Mesodermal cell (in vitro differentiated cells): Measurements from ENCODE around the gene HSD17B14.

Experiments used
- H3K27ac ChIP-seq: 2 replicates; pipeline ENCODE4 v1.7.0; 2013; ENCODE audit warnings: mild to moderate bottlenecking, low read depth, low read length, moderate library complexity; ENCODE audit not compliant: severe bottlenecking
- H3K36me3 ChIP-seq: 2 replicates; pipeline ENCODE4 v1.7.1; 2013; ENCODE audit warnings: mild to moderate bottlenecking, low read length, moderate library complexity; ENCODE audit not compliant: control insufficient read depth, insufficient read depth
- H3K4me1 ChIP-seq: one replicate; pipeline ENCODE4 v1.7.1; 2013; ENCODE audit warnings: mild to moderate bottlenecking, low read length; ENCODE audit not compliant: insufficient read depth, control insufficient read depth, poor library complexity, severe bottlenecking
- H3K4me3 ChIP-seq: 2 replicates; pipeline ENCODE4 v1.7.0; 2013; ENCODE audit warnings: low read length, control low read depth, mild to moderate bottlenecking; ENCODE audit not compliant: insufficient read depth, poor library complexity, severe bottlenecking; ENCODE audit errors: extremely low read depth
- H3K9me3 ChIP-seq: 2 replicates; pipeline ENCODE4 v1.7.1; 2013; ENCODE audit warnings: mild to moderate bottlenecking, low read length, moderate library complexity; ENCODE audit not compliant: control insufficient read depth
- WGBS, 2 experiments: methylation state at CpG; one replicate each; pipeline ENCODE4 v1.1.5; 2013; ENCODE audit warnings: missing lambda C conversion rate in 2 of 2; ENCODE audit not compliant: insufficient coverage in 2 of 2; 5-methylcytosine and 5-hydroxymethylcytosine counted together

The HSD17B14 gene

DNA sequence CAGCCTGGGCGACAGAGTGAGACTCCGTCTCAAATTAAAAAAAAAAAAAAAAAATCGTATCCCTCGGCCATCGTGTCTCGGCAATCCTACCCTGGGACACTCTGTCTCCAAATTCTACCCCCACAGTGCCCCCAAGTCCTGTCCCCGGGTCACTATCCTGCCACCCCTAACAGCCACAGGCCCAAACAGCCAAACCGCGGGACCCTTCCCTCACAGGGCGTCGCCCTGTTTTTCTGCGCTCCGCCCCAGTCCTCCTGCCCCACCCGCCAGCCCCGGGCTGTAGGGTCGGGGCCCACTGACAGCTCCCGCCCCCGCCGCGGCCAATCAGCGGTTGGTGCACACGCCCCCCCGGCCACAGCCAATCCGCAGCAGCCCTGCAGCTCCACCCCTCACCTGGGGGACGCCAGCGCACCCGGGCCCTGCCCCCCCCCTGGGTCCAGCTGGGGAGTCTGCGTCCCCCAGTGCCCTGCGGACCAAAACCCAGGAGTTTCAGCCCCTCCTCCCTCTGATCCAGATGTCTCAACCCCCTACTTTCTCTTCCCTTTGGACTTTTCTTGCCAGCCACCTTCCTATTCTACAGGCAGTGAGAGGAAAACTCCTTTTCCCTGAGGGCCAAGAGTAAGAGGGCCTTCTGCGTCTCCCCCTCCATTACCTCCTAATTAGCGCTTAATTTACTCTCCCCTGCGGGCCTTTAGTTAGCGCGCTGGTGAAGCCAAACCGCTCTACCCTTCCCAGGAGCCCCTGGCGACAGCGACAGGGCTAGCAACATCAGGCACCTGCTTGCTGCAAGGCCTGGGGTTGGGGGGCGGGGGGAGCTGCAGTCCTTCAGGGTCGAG is 24.0 kb downstream of the HSD17B14 start:
- Histone ChIP-seq H3K4me1 (peaks cover 5% of the 10 kb centered on the region), H3K4me3 (peak overlapping the region; percentile 48), H3K9me3 (no peaks in the 10 kb centered on the region), H3K27ac (peak overlapping the region; percentile 45), H3K36me3 (no peaks in the 10 kb centered on the region)
- WGBS, 2 experiments, result 2 to 6% methylated on average over 19 to 23 of the region's 39 CpGs

DNA sequence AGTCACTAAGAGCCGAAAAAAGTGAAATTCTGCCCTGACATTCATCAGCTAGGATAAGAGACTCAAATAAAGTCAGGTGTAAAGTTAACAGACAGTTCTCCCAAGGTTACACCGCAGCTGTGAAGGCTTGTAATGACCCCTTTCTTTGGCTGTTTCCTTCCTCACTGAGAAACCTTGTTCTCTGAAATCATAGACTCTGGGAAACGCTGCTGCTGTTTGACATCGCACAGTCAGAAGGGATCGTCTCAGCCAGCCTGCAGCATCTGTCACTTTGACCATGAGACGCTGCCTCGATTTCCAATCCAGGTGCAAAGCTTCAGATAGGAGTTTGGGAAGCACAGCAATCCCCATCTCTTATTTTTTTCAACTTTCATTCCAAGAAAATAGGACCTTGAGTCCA is 26.1 kb downstream of the HSD17B14 start:
- no peak overlapping the region for H3K27ac ChIP-seq
- WGBS, 2 experiments, result 57 to 70% methylated on average over 7 of the region's 7 CpGs

DNA sequence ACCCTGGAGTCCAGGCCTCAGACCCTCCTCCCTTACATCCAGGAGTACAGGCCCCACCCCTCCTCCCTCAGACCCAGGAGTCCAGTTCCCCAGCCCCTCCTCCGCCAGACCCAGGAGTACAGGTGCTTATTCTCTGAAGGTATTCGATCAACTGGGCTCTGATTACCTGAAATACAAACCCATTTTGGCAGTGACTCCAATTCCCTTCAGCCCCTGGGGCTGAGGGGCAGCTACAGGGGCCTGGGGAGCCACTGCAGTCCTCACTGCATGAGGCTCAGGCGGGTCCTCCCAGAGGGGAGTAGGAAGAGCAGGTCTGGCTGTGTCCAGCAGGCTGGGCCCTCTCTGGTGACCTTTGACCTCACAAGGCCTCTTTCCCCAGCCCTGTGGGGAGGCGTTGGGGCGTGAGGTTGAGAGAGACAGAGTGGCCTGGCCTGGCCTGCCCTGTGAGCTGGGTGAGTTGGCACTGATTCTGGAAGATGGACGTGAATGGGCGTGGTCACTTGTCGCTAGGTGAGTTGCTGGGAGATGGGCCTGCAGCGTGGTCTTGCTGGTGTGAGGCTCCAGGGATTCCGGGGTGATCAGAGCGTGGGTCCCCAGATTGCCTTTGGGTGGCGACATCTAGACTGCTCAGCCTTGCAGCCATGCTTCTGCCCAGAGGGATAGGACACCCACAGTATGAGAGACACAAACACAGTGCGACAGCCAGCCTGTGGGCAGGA is 28.5 kb downstream of the HSD17B14 start:
- Histone ChIP-seq H3K4me1 (peaks cover 9% of the 10 kb centered on the region), H3K9me3 (no peaks in the 10 kb centered on the region), H3K27ac (no peak overlapping the region), H3K4me3 (no peak overlapping the region), H3K36me3 (peaks cover 5% of the 10 kb centered on the region)
- WGBS, 2 experiments, result 91 to 94% methylated on average over 11 to 12 of the region's 13 CpGs

More for the DNA sequence above, 26.1 kb downstream of the HSD17B14 start:
- peak overlapping the region; percentile 48 for H3K4me3 ChIP-seq
- H3K36me3 ChIP-seq, result peaks cover 5% of the 10 kb centered on the region
- no peaks in the 10 kb centered on the region for H3K9me3 ChIP-seq
- peaks cover 9% of the 10 kb centered on the region for H3K4me1 ChIP-seq

DNA sequence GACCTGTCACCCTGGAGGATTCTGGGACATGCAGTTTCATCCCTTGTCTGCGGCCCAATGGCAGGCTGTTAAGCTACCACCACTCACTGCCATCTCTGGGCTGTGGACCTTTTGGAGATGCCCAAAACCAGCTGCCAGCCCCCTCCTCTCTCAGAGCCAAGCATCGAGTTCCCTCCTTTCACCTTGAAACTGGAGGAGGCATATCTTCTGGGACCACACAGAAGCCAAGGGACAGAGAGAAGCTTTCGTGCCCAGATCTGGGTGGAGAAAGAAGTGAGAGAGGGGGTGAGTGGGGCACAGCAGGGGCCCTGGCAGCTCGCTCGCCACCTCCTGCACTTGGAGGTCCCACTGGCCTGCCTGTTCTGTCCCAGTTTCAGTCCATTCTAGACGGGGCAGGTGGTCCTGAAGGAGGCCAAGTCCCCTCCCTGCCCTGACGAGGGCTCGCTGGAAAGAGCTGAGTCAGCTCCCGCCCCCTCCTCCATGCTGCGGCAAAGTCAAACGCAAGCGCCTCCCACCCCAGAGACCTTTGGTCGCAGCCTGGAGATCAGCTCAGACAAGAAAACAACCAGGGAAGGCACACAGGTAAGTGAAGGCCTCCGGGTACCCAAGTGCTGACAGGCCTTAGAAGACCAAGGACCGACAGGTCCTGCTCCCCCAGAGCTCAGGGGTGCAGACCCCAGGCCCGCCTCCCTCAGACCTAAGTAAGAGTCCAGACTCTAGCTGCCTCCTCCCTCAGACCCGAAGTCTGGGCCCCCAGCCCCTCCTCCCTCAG is 29.3 kb downstream of the HSD17B14 start:
- WGBS, 2 experiments, result 56 to 60% methylated on average over 13 to 16 of the region's 17 CpGs
- H3K4me3 ChIP-seq, result no peak overlapping the region
- no peak overlapping the region for H3K27ac ChIP-seq
- H3K9me3 ChIP-seq, result no peaks in the 10 kb centered on the region
- peaks cover 9% of the 10 kb centered on the region for H3K4me1 ChIP-seq
- H3K36me3 ChIP-seq, result peaks cover 5% of the 10 kb centered on the region

DNA sequence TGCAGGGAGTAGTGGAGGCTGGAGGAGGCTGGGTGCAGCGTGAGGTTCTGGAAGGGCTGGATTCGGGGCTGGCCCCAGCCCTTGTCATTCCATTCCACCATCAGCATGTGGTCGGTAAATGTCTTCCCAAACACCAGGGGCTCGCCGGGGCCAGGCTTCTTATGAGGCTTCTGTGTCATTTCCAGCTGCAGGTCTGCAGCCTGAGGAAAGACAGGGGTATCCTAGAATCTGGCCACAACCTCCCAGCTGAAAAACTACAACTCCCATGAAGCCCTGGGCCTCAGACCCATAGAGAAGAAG is 29.8 kb downstream of the HSD17B14 start:
- Histone ChIP-seq H3K9me3 (no peaks in the 10 kb centered on the region), H3K36me3 (peaks cover 5% of the 10 kb centered on the region), H3K4me3 (no peak overlapping the region), H3K4me1 (peaks cover 9% of the 10 kb centered on the region), H3K27ac (no peak overlapping the region)
- 50 to 100% methylated on average over 1 to 5 of the region's 5 CpGs for WGBS, 2 experiments

DNA sequence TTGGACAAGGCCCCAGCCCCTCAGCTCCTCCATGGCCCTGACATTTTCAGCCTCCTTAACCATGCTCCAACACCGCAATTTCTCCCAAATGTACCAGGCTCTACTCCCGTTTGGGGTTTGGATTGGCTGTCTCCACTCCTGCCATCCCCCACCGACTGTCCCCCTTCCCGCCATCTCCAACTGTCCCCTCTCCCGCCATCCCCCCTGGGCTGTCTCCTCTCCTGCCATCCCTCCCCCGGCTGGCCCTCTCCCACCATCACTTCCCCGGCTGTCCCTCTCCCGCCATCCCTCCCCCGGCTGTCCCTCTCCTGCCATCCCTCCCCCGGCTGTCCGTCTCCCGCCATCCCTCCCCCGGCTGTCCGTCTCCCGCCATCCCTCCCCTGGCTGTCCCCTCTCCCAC is 30.8 kb downstream of the HSD17B14 start:
- H3K4me1 ChIP-seq, result peaks cover 9% of the 10 kb centered on the region
- no peak overlapping the region for H3K27ac ChIP-seq
- H3K4me3 ChIP-seq, result no peak overlapping the region
- 89 to 91% methylated on average over 2 to 5 of the region's 15 CpGs for whole genome bisulfite sequencing, 2 experiments
- no peaks in the 10 kb centered on the region for H3K9me3 ChIP-seq
- peaks cover 5% of the 10 kb centered on the region for H3K36me3 ChIP-seq

DNA sequence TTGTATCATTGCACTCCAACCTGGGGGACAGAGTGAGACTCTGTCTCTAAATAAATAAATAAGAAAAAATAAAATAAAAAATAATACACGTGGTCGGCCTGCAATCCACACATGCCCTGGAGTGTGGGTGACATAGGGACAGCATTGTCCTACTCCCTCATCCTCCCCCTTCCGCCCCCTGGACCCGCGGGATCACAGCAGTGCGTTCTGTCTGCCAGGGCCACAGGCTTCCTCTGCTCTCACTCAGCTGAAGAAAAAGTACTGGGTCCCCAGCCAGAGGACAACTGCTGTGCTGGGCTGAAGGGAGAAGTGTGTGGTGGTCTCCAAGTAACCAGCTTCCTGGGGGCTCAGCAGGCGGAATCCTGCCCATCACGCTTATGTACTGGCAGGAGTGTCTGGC is 31.8 kb downstream of the HSD17B14 start:
- Histone ChIP-seq H3K4me3 (no peak overlapping the region), H3K27ac (no peak overlapping the region), H3K9me3 (no peaks in the 10 kb centered on the region), H3K36me3 (peaks cover 5% of the 10 kb centered on the region), H3K4me1 (peaks cover 4% of the 10 kb centered on the region)
- 92 to 100% methylated on average over 2 to 4 of the region's 8 CpGs for WGBS, 2 experiments

DNA sequence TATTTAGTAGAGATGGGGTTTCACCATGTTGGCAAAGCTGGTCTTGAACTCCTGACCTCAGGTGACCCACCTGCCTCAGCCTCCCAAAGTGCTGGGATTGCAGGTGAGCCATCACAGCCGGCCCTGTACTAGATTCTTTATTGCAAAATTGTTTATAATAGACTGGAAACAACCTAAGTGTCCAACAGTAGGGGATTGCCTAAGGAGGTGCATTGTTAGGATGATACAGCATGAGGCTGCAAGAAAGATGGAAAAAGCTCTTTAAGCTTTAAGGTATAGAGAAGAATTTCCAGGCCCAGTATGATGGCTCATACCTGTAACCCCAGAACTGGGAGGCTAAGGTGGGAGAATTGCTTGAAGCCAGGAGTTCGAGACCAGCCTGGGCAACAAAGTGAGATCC is 33.7 kb downstream of the HSD17B14 start:
- Histone ChIP-seq H3K27ac (no peak overlapping the region), H3K4me1 (peaks cover 12% of the 10 kb centered on the region), H3K9me3 (no peaks in the 10 kb centered on the region), H3K36me3 (peaks cover 5% of the 10 kb centered on the region), H3K4me3 (no peak overlapping the region)
- WGBS, 2 experiments, result 94 to 100% methylated on average over 1 to 2 of the region's 2 CpGs

DNA sequence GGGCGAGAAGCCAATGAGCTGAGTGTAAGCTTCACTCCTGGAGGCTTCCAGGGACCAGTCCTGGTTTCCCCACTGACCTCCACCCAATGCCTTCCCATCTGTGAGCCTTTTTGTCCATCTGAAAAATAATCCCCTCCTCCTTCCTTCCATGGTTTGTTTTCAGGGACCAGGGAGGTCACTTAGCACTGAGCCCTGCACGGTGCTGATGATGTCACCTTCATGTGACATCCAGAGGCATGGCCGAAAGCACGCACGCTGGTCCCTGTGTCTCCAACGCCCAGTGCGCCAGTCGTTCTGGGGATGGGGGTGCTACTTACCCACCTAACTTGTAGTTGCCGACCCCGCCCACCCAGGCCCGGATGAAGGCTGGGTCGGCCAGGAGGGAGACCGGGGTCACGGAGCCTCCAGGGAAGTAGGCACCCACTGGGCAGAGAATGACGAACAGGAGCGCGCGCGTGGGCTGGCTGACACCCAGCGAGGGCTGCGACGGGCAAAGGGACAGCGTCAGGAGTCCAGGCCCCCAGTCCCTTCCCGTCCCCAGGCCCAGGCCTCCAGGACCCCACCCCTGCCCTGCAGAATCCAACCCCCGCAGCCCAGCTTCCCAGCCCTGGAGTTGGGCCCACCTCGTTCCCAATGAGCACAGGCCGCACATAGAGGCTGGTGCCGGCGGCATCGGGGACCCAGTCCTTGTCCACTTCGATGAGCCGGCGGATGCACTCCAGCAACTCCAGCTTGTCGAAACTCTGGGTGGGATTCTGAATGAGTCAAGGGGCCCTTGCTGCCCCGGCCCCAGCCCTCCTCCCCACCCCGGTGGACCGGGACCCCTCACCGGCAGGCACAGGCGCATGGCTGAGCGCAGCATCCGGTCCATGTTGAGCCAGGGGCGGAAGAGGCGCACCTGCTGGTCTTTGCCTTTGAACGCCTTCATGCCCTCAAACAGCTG is 36.7 kb downstream of the HSD17B14 start:
- 94 to 95% methylated on average over 38 to 42 of the region's 44 CpGs for WGBS, 2 experiments
- Histone ChIP-seq H3K27ac (no peak overlapping the region), H3K4me1 (peaks cover 8% of the 10 kb centered on the region), H3K9me3 (no peaks in the 10 kb centered on the region), H3K36me3 (no peaks in the 10 kb centered on the region), H3K4me3 (no peak overlapping the region)

DNA sequence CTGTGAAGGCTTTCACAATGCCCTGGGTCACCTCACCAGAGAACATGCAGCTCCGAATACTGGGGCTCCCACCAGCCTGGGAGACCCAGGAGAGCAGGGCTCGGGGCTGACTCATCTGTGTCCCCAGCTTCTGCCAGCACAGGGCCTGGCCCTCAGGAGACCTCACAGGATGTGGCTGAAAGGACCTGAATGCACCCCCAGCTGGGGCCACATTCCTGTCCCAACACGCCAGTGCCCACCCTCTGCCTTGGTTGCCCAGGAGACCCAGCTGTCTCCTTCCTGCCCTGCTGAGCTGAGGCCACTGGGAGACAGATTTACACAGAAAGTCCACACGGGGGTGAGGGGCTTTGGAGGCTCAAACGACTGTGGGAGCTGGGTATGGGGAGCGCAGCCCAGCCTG is 37.4 kb downstream of the HSD17B14 start:
- Histone ChIP-seq H3K27ac (no peak overlapping the region), H3K4me3 (no peak overlapping the region)
- 59 to 63% methylated on average over 5 to 6 of the region's 6 CpGs for WGBS, 2 experiments

More for the DNA sequence above, 37.4 kb downstream of the HSD17B14 start:
- H3K36me3 ChIP-seq, result no peaks in the 10 kb centered on the region
- peaks cover 8% of the 10 kb centered on the region for H3K4me1 ChIP-seq
- no peaks in the 10 kb centered on the region for H3K9me3 ChIP-seq
